PC-9 (cell line): ENCODE measurements around the gene FERMT1.

Source experiments
- CTCF ChIP-seq: fragments of 200-600 bp; sonication (generic); conservative IDR thresholded peaks from 2 replicates; pipeline ENCODE4 v1.6.1; 2017; ENCODE audit warnings: mixed run types, antibody characterized with exemption, mild to moderate bottlenecking, moderate library complexity
- EZH2 ChIP-seq: fragments of 200-600 bp; sonication (generic); IDR thresholded peaks from 2 replicates; pipeline ENCODE4 v1.8.0; 2017; ENCODE audit warnings: antibody characterized with exemption, low read depth

- TF ChIP-seq EZH2 (no peak), CTCF (peak; percentile 65)
These were observed 48.7 kb downstream of the FERMT1 start for GRCh38 chr20:6074145-6074561.
